GM12878 (cell line): Measurements from ENCODE around the gene ST7. TPM values are rescaled to one million over a fixed set of nuclear protein-coding genes. Genes with fewer than 3 reads are reported as not detected.

Experiments
- ATAC-seq: fragments of 200-7000 bp; cut with Tn5 transposase; 3 replicates; pipeline ENCODE4 v1.9.1; 2020; ENCODE audit warnings: mild to moderate bottlenecking, moderate library complexity
- BruUV-seq: library from RNA; stranded (reverse); fragments of 400-500 nt; replicated peaks from 2 replicates; lab custom pipeline; 2021; lab: Mats Ljungman, UMichigan
- CTCF ChIA-PET: fragments of 300-600 bp; sonication (Branson Sonifier 250); formaldehyde crosslinking; extraction: SDS; loops from one replicate; lab custom pipeline; 2021; ENCODE audit warnings: inconsistent platforms; lab: Yijun Ruan, JAX
- POLR2A ChIA-PET: fragments of 350-600 bp; formaldehyde crosslinking; extraction: SDS; loops from one replicate; lab custom pipeline; 2021; ENCODE audit warnings: inconsistent platforms; lab: Charles Lee
- RAD21 ChIA-PET: fragments of 300-600 bp; sonication (Branson Sonifier 250); formaldehyde crosslinking; loops from one replicate; lab custom pipeline; 2023; ENCODE audit warnings: antibody characterized with exemption; ENCODE audit not compliant: unreplicated experiment; lab: Charles Lee
- SMC1A ChIA-PET: fragments of 300-600 bp; sonication (Branson Sonifier 250); formaldehyde crosslinking; loops from one replicate; lab custom pipeline; 2023; ENCODE audit not compliant: unreplicated experiment, uncharacterized antibody; lab: Charles Lee
- DNase-seq: peaks from one replicate; pipeline ENCODE4 v3.0.0-alpha.2; 2011; ENCODE audit warnings: low read depth, low spot score
- FAIRE-seq: peaks from 3 replicates; lab custom pipeline; 2011; peaks lifted over from hg19 to GRCh38; lab: Jason Lieb, UNC
- H2AFZ ChIP-seq: 2 replicates; pipeline ENCODE4 v1.6.0; 2011; ENCODE audit warnings: low read depth, low read length, control low read depth; ENCODE audit not compliant: control insufficient read depth
- H3K27ac ChIP-seq: 2 replicates; pipeline ENCODE4 v1.5.1; 2011; ENCODE audit warnings: control low read depth; ENCODE audit not compliant: control insufficient read depth, insufficient read depth
- H3K27me3 ChIP-seq, 2 experiments: replicated peaks in 1 of 2; 2 replicates each; pipeline versions ENCODE4 v1.6.0 to v1.6.1; 2011; ENCODE audit warnings: low read length in 1 of 2; ENCODE audit not compliant: control insufficient read depth in 2 of 2, insufficient read depth in 2 of 2
- H3K36me3 ChIP-seq, 2 experiments: 2 replicates each; pipeline ENCODE4 v1.5.1; 2011; ENCODE audit warnings: low read length in 1 of 2; ENCODE audit not compliant: control insufficient read depth in 2 of 2, insufficient read depth in 2 of 2
- H3K4me1 ChIP-seq: 2 replicates; pipeline ENCODE4 v1.6.1; 2011; ENCODE audit warnings: mild to moderate bottlenecking, low read length, moderate library complexity, mixed read lengths; ENCODE audit not compliant: control insufficient read depth, insufficient read depth
- H3K4me2 ChIP-seq: 2 replicates; pipeline ENCODE4 v1.6.0; 2011; ENCODE audit warnings: control low read depth; ENCODE audit not compliant: control insufficient read depth, insufficient read depth
- H3K4me3 ChIP-seq: fragments of 200-600 bp; sonication (generic); 2 replicates; pipeline ENCODE4 v1.5.1; 2016
- H3K79me2 ChIP-seq: 2 replicates; pipeline ENCODE4 v1.6.0; 2011; ENCODE audit warnings: low read length; ENCODE audit not compliant: control insufficient read depth, insufficient read depth
- H3K9ac ChIP-seq: 2 replicates; pipeline ENCODE4 v1.8.0; 2011; ENCODE audit warnings: low read length, control low read depth, mixed read lengths; ENCODE audit not compliant: control insufficient read depth, insufficient read depth
- H3K9me3 ChIP-seq: replicated peaks from 3 replicates; pipeline ENCODE4 v1.5.1; 2011; ENCODE audit warnings: mild to moderate bottlenecking, low read length; ENCODE audit not compliant: control insufficient read depth, insufficient read depth
- H4K20me1 ChIP-seq: 2 replicates; pipeline ENCODE4 v1.6.0; 2011; ENCODE audit not compliant: control insufficient read depth, insufficient read depth
- CBX5 ChIP-seq: sonication (generic); IDR thresholded peaks from 2 replicates; pipeline ENCODE4 v1.6.1; 2016; ENCODE audit warnings: low read depth, moderate library complexity, mild to moderate bottlenecking, inconsistent platforms
- ETV6 ChIP-seq, 2 experiments: fragments of 450-650 bp in 1 of 2; IDR thresholded peaks in 1 of 2; conservative IDR thresholded peaks in 1 of 2; 2 replicates each; pipeline ENCODE4 v1.6.1; 2014; ENCODE audit warnings: antibody characterized with exemption in 1 of 2, borderline replicate concordance in 1 of 2, low read depth in 1 of 2, mild to moderate bottlenecking in 1 of 2, moderate library complexity in 1 of 2
- GATAD2B ChIP-seq: fragments of 450-650 bp; conservative IDR thresholded peaks from 2 replicates; pipeline ENCODE4 v1.6.1; 2017; ENCODE audit warnings: low read depth, mild to moderate bottlenecking, moderate library complexity
- JUNB ChIP-seq: IDR thresholded peaks from 2 replicates; pipeline ENCODE4 v1.6.1; 2016; ENCODE audit warnings: antibody characterized with exemption, mild to moderate bottlenecking
- KDM1A ChIP-seq: fragments of 200-600 bp; sonication (generic); IDR thresholded peaks from 2 replicates; pipeline ENCODE4 v1.6.1; 2016; ENCODE audit warnings: borderline replicate concordance
- SMAD5 ChIP-seq: IDR thresholded peaks from 2 replicates; pipeline ENCODE4 v1.6.1; 2016; ENCODE audit warnings: antibody characterized with exemption, low read depth
- TCF3 ChIP-seq: IDR thresholded peaks from 2 replicates; pipeline ENCODE4 v1.6.1; 2012; ENCODE audit warnings: low read depth, mild to moderate bottlenecking, low read length, borderline replicate concordance; ENCODE audit not compliant: insufficient read depth
- WGBS: methylation state at CpG from one replicate; pipeline ENCODE4 v1.1.6; 2016; ENCODE audit warnings: low lambda C conversion rate; ENCODE audit not compliant: insufficient replicate concordance, insufficient coverage; ENCODE audit errors: missing lambda C conversion rate; 5-methylcytosine and 5-hydroxymethylcytosine counted together
- in situ Hi-C: fragments of 300-500 bp; cut with MboI; formaldehyde crosslinking; loops from 9 replicates; pipeline ENCODE4 v1.14.3; 2018; ENCODE audit warnings: mixed read lengths
- intact Hi-C: fragments of 100-400 bp; cut with micrococcal nuclease; formaldehyde crosslinking; loops from one replicate; pipeline ENCODE4 v1.14.2; 2022; ENCODE audit not compliant: unreplicated experiment
- polyA plus RNA-seq, 11 experiments: library from polyadenylated mRNA; depleted of rRNA in 4 of 11; unstranded in 6 of 11; stranded (reverse) in 5 of 11; fragments of >200 nt; fragmentation: Nextera tagmentation in 4 of 11; fragmentation: Illumina TruSeq in 1 of 11; extraction: Ambion mirVana in 4 of 11; extraction: Trizol in 1 of 11; gene quantifications; 1 replicate in 1 of 11; 2 replicates in 10 of 11; pipeline versions ENCODE4 v1.2.1 to v1.2.3, GENCODE V29; 2011 to 2016; ENCODE audit warnings: inconsistent platforms in 2 of 11, missing spikeins in 2 of 11, low read depth in 1 of 11
- total RNA-seq, 4 experiments: library from RNA; depleted of rRNA in 3 of 4; stranded (reverse); fragments of >200 nt in 3 of 4; fragmentation: Illumina TruSeq in 1 of 4; extraction: Trizol in 1 of 4; gene quantifications; 2 replicates each; pipeline versions ENCODE4 v1.2.1 to v1.2.3, GENCODE V29; 2013 to 2021
- TF ChIP-seq, protein P1 (sequence below): fragments of 450-650 bp; conservative IDR thresholded peaks from 2 replicates; pipeline ENCODE4 v1.6.1; 2017; ENCODE audit warnings: mild to moderate bottlenecking, moderate library complexity
- TF ChIP-seq, protein P2 (sequence below): fragments of 450-650 bp; IDR thresholded peaks from 2 replicates; pipeline ENCODE4 v1.6.1; 2016; ENCODE audit warnings: mild to moderate bottlenecking
- TF ChIP-seq, protein P3 (sequence below): fragments of 450-650 bp; IDR thresholded peaks from 2 replicates; pipeline ENCODE4 v1.6.1; 2018; ENCODE audit warnings: mild to moderate bottlenecking, low read depth, moderate library complexity; ENCODE audit not compliant: partially characterized antibody

ST7 gene
- total and polyA plus RNA-seq, 10 of the 15 experiments (the other 5 are each of a cell fraction or from before 2014, with no cell fraction given) = 27.7 to 76.4 (median 53.6) TPM

DNA sequence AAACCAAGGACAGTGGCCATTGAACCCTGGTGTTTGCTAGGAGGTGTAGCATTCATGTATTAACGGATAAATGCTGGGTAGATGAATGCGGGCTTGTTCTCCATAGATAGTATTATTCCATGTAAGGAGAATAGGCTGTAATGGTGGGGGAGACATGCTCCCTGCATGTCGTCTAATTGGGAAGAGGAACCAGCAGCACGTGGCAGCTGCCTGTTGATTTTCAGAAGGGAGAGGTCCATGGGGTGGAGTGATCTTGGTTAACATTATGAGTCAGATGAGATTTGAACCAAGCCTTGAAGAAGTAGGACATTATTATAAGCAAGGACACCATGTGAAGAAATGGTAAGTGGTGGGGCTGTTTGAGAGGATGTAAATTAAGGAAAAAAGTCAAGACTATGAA is 257.1 kb downstream of the ST7 start (continued):
- TF ChIP-seq, protein P1, sequence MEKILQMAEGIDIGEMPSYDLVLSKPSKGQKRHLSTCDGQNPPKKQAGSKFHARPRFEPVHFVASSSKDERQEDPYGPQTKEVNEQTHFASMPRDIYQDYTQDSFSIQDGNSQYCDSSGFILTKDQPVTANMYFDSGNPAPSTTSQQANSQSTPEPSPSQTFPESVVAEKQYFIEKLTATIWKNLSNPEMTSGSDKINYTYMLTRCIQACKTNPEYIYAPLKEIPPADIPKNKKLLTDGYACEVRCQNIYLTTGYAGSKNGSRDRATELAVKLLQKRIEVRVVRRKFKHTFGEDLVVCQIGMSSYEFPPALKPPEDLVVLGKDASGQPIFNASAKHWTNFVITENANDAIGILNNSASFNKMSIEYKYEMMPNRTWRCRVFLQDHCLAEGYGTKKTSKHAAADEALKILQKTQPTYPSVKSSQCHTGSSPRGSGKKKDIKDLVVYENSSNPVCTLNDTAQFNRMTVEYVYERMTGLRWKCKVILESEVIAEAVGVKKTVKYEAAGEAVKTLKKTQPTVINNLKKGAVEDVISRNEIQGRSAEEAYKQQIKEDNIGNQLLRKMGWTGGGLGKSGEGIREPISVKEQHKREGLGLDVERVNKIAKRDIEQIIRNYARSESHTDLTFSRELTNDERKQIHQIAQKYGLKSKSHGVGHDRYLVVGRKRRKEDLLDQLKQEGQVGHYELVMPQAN = no peak
- no peak for TF ChIP-seq KDM1A
- TF ChIP-seq, protein P2, sequence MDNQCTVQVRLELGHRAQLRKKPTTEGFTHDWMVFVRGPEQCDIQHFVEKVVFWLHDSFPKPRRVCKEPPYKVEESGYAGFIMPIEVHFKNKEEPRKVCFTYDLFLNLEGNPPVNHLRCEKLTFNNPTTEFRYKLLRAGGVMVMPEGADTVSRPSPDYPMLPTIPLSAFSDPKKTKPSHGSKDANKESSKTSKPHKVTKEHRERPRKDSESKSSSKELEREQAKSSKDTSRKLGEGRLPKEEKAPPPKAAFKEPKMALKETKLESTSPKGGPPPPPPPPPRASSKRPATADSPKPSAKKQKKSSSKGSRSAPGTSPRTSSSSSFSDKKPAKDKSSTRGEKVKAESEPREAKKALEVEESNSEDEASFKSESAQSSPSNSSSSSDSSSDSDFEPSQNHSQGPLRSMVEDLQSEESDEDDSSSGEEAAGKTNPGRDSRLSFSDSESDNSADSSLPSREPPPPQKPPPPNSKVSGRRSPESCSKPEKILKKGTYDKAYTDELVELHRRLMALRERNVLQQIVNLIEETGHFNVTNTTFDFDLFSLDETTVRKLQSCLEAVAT = no peak
- no peak for TF ChIP-seq SMAD5

DNA sequence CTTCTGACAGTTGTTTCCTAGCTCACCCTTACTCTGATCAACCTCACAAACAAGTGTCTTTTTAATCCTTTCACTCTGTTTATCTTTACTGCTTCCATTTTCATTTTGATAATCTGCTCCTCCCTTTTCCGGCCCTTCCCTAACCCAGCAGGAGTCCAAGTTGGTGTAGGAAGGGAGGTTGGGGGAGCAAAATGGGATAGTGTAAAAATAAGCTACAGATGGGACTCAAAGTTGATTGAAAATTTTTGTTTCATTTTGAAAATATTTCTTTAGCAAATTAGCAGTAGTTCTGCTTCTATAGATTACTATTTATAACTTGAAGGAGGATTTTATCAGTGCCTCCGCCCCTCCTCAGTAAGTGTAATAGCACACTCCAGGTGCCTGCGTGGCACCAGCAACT is 257.6 kb downstream of the ST7 start:
- ATAC-seq = no peak
- H3K9me3 ChIP-seq = no peaks in the 10 kb centered on the region
- no peaks in the 10 kb centered on the region for H3K4me1 ChIP-seq
- no peak overlapping the region for H3K4me3 ChIP-seq
- no TSS peak for BruUV-seq
- FAIRE-seq = no peak
- ChIA-PET CTCF (interaction anchor here (0.7 to 1.9 kb wide), 5 partner anchors 26 to 439 kb away, joined by 3 to 7 read pairs (median 3); no protein-coding TSS in a partner anchor), RAD21 (interaction anchor here (1.0 kb wide), 1 partner anchor 100 kb away, joined by 4 read pairs; no protein-coding TSS in a partner anchor), SMC1A (interaction anchor here (1.5 to 7.2 kb wide), 3 partner anchors 39 to 225 kb away, joined by 3 to 109 read pairs (median 4); no protein-coding TSS in a partner anchor), POLR2A (interaction anchor here (0.6 kb wide), 1 partner anchor 182 kb away, joined by 5 read pairs; no protein-coding TSS in a partner anchor)
- H3K27me3 ChIP-seq = no peaks in the 10 kb centered on the region
- in situ Hi-C loops = loop anchor here (5.0 kb wide), 1 partner anchor 176 kb away; no protein-coding TSS in a partner anchor
- no peak overlapping the region for H3K4me2 ChIP-seq
- H4K20me1 ChIP-seq = no peaks in the 10 kb centered on the region
- peaks cover 3 to 5% of the 10 kb centered on the region in 2 experiments; a peak in 3 of 4 replicates for H3K36me3 ChIP-seq
- H3K9ac ChIP-seq = no peak overlapping the region
- H3K27ac ChIP-seq = no peak overlapping the region
- DNase-seq = no peak
- no peaks in the 10 kb centered on the region for H3K79me2 ChIP-seq
- no peak for TF ChIP-seq CBX5
- no peak for TF ChIP-seq JUNB
- TF ChIP-seq ETV6 (conservative IDR thresholded peaks at IDR 0.05 in 1 of 2, IDR thresholded peaks at IDR 0.05 in 1 of 2; ENCODE audit: borderline replicate concordance in 1 of 2, low read depth in 1 of 2) = no peak
- TF ChIP-seq, protein P3, sequence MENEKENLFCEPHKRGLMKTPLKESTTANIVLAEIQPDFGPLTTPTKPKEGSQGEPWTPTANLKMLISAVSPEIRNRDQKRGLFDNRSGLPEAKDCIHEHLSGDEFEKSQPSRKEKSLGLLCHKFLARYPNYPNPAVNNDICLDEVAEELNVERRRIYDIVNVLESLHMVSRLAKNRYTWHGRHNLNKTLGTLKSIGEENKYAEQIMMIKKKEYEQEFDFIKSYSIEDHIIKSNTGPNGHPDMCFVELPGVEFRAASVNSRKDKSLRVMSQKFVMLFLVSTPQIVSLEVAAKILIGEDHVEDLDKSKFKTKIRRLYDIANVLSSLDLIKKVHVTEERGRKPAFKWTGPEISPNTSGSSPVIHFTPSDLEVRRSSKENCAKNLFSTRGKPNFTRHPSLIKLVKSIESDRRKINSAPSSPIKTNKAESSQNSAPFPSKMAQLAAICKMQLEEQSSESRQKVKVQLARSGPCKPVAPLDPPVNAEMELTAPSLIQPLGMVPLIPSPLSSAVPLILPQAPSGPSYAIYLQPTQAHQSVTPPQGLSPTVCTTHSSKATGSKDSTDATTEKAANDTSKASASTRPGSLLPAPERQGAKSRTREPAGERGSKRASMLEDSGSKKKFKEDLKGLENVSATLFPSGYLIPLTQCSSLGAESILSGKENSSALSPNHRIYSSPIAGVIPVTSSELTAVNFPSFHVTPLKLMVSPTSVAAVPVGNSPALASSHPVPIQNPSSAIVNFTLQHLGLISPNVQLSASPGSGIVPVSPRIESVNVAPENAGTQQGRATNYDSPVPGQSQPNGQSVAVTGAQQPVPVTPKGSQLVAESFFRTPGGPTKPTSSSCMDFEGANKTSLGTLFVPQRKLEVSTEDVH = no peak
- TF ChIP-seq GATAD2B = no peak
- no peak for TF ChIP-seq TCF3
- WGBS = 83% methylated on average over 3 of the region's 3 CpGs
- H2AFZ ChIP-seq = no peak overlapping the region
- intact Hi-C loops = loop anchor here (5.0 kb wide), 2 partner anchors 101 to 506 kb away; no protein-coding TSS in a partner anchor
